ENCODE results near the gene MPP2.
"Not testable (repeated sequence)": the region's sequence is repeated elsewhere in the genome, so short reads cannot be mapped to it uniquely, and the experiment has no call there.

MPP2 gene

GRCh38 chr17:43907425-43907981, at the start of gene MPP2:
Gene MPP2 (minus strand): TSS chr17:43907536. CDS start chr17:43904460, 3,076 bp downstream.
- no peak for TF ChIP-seq ZNF274 (IDR thresholded peaks at IDR 0.05; ENCODE audit: low read depth, low read length)
- peak within 1 kb of the TSS; percentile 8; the same call in 1 of the 2 replicates for H3K4me3 ChIP-seq (ENCODE audit: low read length)

DNA sequence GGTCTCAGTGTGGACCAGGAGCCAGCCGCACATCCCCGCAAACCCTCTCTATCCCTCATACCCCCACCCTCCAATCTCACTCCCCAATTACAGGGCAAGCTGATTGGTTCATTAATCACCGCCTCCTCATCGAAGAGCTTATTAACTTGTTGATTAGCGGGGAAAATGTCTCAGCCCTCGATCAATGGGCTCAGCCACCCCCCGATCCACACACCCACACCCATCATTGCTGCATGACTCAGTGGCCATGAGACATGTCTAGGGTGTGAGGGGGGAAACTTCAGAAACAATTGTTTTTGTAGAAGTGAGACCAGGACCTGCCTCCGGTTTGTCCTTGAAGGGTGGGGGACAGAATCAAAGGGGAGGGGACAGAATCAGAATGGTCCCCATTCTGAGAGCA, 48.9 kb upstream of the MPP2 start:
- no peak for TF ChIP-seq ZNF274 (IDR thresholded peaks at IDR 0.05; ENCODE audit: low read depth, low read length)
- no peak overlapping the region for H3K4me3 ChIP-seq (ENCODE audit: low read length)

DNA sequence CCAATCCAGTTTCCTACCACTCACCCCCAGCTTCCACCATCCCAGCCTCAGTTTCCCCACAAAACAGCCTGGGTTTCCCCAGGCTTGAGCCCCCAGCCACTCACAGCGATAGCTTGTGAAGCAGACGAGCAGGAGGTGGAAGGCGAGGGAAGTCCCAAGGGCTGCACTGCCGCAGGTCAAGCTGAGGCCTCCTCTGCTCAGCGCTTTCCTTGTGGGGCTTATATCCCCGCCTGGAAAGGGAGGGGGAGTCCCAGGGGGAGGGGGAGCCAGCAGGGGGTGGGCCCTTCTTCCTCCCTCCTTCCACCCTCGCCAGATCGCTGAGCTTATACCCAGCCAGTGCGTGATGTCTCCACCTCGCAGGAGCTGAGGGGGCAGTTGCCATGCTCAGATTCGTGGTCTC, 46.4 kb upstream of the MPP2 start, which contains the start of gene PYY:
Gene PYY (minus strand): TSS at position 195 of the 400 bp plus-strand sequence. CDS start 457 bp downstream, outside the sequence.
- no peak within 1 kb of the TSS for H3K4me3 ChIP-seq (ENCODE audit: low read length)
- no peak for TF ChIP-seq ZNF274 (IDR thresholded peaks at IDR 0.05; ENCODE audit: low read depth, low read length)

DNA sequence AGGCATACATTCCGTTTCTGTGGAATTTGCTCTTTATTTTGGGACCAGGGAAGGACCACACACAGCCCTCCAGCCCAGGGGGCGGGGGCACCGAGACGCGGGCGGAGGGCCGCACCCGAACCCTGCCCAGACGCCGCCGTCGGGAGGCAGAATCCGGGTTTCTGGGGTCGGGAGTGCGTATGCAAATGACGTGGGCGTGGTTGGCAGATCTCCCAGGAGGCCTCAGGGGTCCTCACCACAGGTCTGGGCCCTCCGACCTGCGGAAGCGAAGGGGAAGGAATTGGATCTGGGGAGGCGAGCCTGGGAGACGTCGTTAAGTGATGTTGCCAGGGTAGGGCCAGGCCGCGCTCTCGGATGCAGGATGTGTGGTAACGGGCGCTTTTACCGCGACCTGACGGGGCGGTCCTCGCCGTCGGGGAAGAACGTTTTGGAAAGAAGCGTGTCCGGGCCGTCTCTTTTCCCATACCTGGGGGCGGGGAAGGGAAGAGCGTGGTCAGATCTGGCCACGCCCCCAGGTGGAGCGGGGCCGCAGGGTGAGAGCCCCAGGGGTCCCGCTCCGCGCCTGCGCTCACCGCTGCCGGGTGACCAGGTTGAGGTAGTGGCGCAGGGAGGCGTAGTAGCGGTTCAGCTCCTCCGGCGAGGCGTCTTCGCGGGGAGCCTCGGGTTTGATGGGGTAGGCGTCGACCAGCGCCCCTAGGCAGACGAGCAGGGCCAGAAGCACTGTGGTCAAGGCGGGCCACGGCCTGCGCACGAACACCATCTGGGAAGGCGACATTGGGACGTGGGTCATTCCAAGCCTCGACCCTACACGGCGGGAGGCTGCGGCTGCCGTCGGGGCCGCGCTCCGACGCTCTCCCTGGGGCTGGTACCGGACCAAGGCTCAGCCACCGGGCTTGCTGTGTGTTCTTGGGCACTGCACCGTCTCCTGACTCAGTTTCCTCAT, 45.7 kb upstream of the MPP2 start:
- no peak for TF ChIP-seq ZNF274 (IDR thresholded peaks at IDR 0.05; ENCODE audit: low read depth, low read length)
- no peak overlapping the region for H3K4me3 ChIP-seq (ENCODE audit: low read length)

GRCh38 chr17:43952351-43952723, 45.0 kb upstream of the MPP2 start:
- TF ChIP-seq ZNF274 (IDR thresholded peaks at IDR 0.05; ENCODE audit: low read depth, low read length) = no peak
- H3K4me3 ChIP-seq (ENCODE audit: low read length) = no peak overlapping the region

GRCh38 chr17:43951750-43952149, 44.4 kb upstream of the MPP2 start:
- no peak overlapping the region for H3K4me3 ChIP-seq (ENCODE audit: low read length)
- TF ChIP-seq ZNF274 (IDR thresholded peaks at IDR 0.05; ENCODE audit: low read depth, low read length) = no peak

- no peak overlapping the region for H3K4me3 ChIP-seq (ENCODE audit: low read length)
- TF ChIP-seq ZNF274 (IDR thresholded peaks at IDR 0.05; ENCODE audit: low read depth, low read length) = no peak
These were observed 43.2 kb upstream of the MPP2 start for GRCh38 chr17:43950554-43950953.

- H3K4me3 ChIP-seq (ENCODE audit: low read length) = no peak overlapping the region
- no peak for TF ChIP-seq ZNF274 (IDR thresholded peaks at IDR 0.05; ENCODE audit: low read depth, low read length)
These were observed 42.4 kb upstream of the MPP2 start for GRCh38 chr17:43949781-43950180.

DNA sequence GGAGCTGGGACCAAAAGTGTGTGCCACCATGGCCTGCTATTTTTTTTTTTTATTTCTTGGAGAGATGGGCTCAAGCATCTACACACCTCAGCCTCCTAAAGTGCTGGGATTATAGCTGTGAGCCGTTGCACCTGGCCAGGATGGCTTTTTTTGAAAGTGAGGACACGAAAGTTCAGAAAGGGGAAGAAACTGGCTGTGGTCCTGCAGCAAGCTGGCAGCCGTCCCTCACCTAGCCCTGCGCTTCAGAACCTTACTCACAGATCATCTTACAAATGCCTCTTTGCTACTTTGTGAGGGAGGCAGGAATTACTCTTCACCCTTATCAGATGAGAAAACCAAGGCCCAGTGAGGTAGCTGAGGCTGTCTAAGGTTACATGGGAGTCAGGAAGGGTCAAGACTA, 39.4 kb upstream of the MPP2 start:
- no peak overlapping the region for H3K4me3 ChIP-seq (ENCODE audit: low read length)
- TF ChIP-seq ZNF274 (IDR thresholded peaks at IDR 0.05; ENCODE audit: low read depth, low read length) = no peak

GRCh38 chr17:43945074-43945829, 37.9 kb upstream of the MPP2 start:
- no peak for TF ChIP-seq ZNF274 (IDR thresholded peaks at IDR 0.05; ENCODE audit: low read depth, low read length)
- H3K4me3 ChIP-seq (ENCODE audit: low read length) = no peak overlapping the region

DNA sequence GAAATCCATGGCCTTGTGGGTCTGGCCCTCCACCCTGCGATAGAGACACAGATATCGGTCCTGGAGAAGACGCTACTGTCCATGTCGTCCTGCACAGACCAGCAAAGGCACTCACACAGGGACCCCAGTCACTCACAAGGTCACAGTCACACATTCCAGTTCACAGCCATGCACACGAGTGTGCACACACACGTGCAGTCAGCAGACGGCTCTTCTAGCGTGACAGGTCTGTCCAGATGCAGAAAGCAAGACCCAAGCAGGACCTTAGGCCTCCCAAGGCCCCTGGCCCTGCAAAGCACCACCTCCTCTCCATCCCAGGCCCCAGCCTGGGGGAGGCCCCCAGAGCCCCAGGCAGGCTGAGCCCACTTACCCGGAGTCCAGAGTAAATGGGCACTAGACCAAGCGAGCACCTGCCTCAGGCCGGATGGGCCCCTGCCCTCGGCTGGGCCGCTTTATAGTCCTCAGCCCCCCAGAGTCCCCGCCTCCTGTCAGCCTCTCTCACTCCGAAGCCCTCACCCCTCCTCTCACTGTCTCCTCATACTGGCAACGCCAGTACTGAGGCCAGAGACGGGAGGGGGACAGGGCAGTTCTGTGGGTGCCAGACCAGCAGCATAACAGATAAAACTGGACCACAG, 34.8 kb upstream of the MPP2 start, which contains the start of gene PPY:
Gene PPY (minus strand): TSS at position 426 of the 635 bp plus-strand sequence. CDS start 822 bp downstream, outside the sequence.
- no peak for TF ChIP-seq ZNF274 (IDR thresholded peaks at IDR 0.05; ENCODE audit: low read depth, low read length)
- no peak within 1 kb of the TSS for H3K4me3 ChIP-seq (ENCODE audit: low read length)

- H3K4me3 ChIP-seq (ENCODE audit: low read length) = no peak overlapping the region
- TF ChIP-seq ZNF274 (IDR thresholded peaks at IDR 0.05; ENCODE audit: low read depth, low read length) = no peak
These were observed 33.3 kb upstream of the MPP2 start for GRCh38 chr17:43940630-43941029.

- TF ChIP-seq ZNF274 (IDR thresholded peaks at IDR 0.05; ENCODE audit: low read depth, low read length) = no peak
- no peak overlapping the region for H3K4me3 ChIP-seq (ENCODE audit: low read length)
These were observed 32.5 kb upstream of the MPP2 start for GRCh38 chr17:43939886-43940285.

GRCh38 chr17:43939452-43939851, 32.1 kb upstream of the MPP2 start:
- H3K4me3 ChIP-seq (ENCODE audit: low read length) = not testable (repeated sequence)
